Stimulated activated naive CD8-positive, alpha-beta T cell treated with anti-CD3 and anti-CD28 coated beads, Interleukin-15, Interleukin-2, amounts not matched to agents 100 ng/mL and 50 ng/mL, for 24 hours (primary cell): ENCODE results near the gene EFCAB8.
"Not testable (repeated sequence)": the region's sequence is repeated elsewhere in the genome, so short reads cannot be mapped to it uniquely, and the experiment has no call there.

Experiments
- H3K27ac Mint-ChIP-seq: one replicate; pipeline ENCODE4 v1.8.0; 2021; ENCODE audit warnings: mild to moderate bottlenecking, mixed read lengths
- H3K27me3 Mint-ChIP-seq: one replicate; pipeline ENCODE4 v1.8.0; 2021; ENCODE audit warnings: mixed read lengths
- H3K36me3 Mint-ChIP-seq: one replicate; pipeline ENCODE4 v1.8.0; 2021; ENCODE audit warnings: low read depth, mixed read lengths
- H3K4me1 Mint-ChIP-seq: one replicate; pipeline ENCODE4 v1.8.0; 2021; ENCODE audit warnings: low read depth, mixed read lengths
- H3K4me3 Mint-ChIP-seq: one replicate; pipeline ENCODE4 v1.8.0; 2021; ENCODE audit warnings: mild to moderate bottlenecking, mixed read lengths
- H3K9me3 Mint-ChIP-seq: one replicate; pipeline ENCODE4 v1.8.0; 2021; ENCODE audit warnings: mixed read lengths

Gene EFCAB8

DNA sequence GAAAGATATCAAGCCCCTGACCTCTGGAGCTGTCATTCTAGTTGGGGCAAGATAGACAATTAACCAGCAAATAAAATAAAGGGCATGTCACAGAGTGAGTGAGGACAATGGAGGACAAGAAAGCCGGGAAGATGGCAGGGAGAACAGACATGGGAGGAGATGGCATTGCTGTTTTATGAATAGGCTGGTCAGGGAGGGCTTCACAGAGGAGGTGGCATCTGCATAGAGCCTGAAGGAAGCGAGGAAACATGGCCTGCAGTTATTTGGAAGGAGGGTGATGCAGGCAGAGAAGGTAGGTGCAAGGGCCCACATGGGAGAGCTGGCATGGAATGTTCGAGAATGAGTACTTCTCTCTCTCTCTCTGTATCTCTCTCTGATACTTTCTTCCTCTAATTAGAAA is 63.7 kb downstream of the EFCAB8 start:
- no peaks in the 10 kb centered on the region for H3K9me3 Mint-ChIP-seq
- H3K27me3 Mint-ChIP-seq: no peaks in the 10 kb centered on the region
- H3K4me3 Mint-ChIP-seq: no peak overlapping the region
- H3K36me3 Mint-ChIP-seq: no peaks in the 10 kb centered on the region
- H3K4me1 Mint-ChIP-seq: no peaks in the 10 kb centered on the region
- H3K27ac Mint-ChIP-seq: no peak overlapping the region

DNA sequence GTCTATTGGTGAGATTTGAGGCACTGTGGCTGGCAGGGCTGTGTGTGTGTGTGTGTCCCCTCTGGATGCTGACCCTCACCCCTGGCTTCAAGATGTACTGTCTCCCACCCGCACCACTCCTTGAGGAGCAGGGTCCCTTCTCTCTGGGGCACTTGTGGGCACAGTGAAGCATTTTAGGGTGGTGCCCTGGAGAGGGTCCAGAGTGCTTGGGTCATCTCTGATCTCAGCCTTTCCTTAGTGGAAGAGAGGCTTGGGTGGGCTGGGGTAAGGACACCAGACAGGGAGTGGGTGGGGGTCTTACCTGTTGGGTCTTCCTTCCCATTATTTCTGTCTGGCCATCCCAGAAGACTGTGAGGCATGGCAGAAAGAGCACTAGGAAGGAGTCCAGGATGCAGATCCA is 66.1 kb downstream of the EFCAB8 start:
- H3K27me3 Mint-ChIP-seq: no peaks in the 10 kb centered on the region
- no peaks in the 10 kb centered on the region for H3K4me1 Mint-ChIP-seq
- H3K36me3 Mint-ChIP-seq: no peaks in the 10 kb centered on the region
- no peak overlapping the region for H3K4me3 Mint-ChIP-seq
- no peak overlapping the region for H3K27ac Mint-ChIP-seq
- no peaks in the 10 kb centered on the region for H3K9me3 Mint-ChIP-seq

DNA sequence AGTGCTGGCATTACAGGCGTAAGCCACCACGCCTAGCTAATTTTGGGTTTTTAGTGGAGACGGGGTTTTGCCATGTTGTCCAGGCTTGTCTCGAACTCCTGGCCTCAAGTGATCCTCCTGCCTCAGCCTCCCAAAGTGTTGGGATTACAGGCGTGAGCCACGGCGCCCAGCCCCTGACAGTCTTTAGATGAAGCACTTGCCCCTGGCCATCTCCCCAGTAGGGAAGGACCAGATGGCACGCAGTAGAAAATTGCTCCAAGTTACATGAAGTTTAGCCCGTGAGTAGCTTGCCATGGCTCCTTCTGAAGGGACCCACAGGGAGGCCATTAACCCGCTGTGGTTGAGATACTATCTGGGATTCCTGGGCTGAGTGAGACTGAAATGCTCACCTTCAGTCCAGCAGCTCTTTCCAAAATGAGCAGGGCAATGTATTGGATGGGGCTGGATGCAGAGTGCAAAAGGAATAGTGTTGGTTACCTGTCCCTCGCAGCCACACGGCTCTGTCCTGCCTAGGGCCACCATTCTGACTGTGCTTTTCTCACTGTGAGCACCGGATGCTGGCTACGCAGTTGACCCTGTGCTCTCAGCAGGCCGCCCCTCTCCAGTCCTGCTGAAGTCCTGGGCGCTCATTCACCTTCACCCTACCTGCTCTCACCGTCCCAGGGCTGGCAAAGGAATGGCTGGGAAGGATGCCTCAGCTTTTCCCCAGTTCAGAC is 66.9 kb downstream of the EFCAB8 start:
- no peak overlapping the region for H3K4me3 Mint-ChIP-seq
- H3K27me3 Mint-ChIP-seq: no peaks in the 10 kb centered on the region
- no peaks in the 10 kb centered on the region for H3K36me3 Mint-ChIP-seq
- no peaks in the 10 kb centered on the region for H3K4me1 Mint-ChIP-seq
- H3K27ac Mint-ChIP-seq: no peak overlapping the region
- H3K9me3 Mint-ChIP-seq: no peaks in the 10 kb centered on the region

DNA sequence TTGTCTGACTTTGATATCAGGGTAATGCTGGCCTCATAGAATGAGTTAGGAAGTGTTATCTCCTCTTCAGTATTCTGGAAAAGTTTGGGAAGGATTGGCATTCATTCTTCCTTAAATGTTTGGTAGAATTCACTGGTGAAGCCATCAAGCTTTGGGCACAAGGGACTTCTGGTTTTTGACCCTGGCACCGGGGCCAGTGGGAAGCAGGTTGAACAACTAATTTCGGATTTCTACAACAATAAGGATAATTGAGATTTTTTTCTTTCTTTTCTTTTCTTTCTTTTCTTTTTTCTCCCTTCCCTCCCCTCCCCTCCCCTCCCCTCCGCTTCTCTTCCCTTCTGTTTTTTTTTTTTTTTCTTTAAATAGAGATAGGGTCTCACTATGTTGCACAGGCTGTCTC is 70.4 kb downstream of the EFCAB8 start:
- Mint-ChIP-seq H3K27me3 (no peaks in the 10 kb centered on the region), H3K4me1 (no peaks in the 10 kb centered on the region), H3K4me3 (no peak overlapping the region), H3K36me3 (no peaks in the 10 kb centered on the region), H3K9me3 (no peaks in the 10 kb centered on the region), H3K27ac (no peak overlapping the region)

DNA sequence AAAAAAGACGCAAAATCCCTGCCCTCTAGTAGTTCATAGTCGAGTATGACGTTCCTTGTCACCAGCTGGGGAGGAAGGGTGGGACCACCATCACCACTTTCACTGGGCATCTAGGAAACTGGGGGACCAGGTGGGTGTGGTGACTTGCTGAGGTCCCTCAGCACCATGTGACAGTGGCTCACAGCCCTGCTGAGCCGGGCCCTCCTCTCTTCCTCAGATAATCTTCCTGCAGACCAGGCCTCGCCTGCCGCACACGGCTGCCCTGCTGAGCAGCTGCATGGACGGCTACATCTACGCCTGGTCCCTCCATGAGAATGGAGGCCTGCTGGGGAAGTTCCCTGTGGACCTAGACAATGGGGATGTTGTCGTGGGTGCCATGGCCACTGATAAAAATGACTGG is 71.5 kb downstream of the EFCAB8 start:
- Mint-ChIP-seq H3K9me3 (no peaks in the 10 kb centered on the region), H3K27me3 (no peaks in the 10 kb centered on the region), H3K4me1 (no peaks in the 10 kb centered on the region), H3K36me3 (no peaks in the 10 kb centered on the region), H3K27ac (no peak overlapping the region), H3K4me3 (no peak overlapping the region)

DNA sequence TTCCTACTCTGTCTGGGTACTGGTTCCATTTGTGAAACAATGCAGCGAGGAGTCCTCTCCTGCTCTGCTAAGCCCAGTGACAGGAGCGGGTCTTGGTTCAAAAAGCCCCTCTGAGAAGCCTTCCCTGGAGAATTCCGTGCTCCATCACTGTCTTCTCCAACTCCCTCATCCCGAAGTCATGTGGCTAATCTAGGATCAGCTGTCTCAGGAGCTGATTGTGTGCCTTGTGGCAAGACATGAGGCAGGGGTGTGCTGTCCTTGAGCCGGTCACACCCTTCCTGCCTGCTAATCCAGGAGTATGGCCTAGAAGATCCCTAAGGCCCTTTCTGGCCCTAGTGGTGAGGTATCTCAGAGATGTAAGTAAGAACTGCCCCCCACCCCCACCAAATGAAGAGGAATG is 72.0 kb downstream of the EFCAB8 start:
- H3K27me3 Mint-ChIP-seq: no peaks in the 10 kb centered on the region

DNA sequence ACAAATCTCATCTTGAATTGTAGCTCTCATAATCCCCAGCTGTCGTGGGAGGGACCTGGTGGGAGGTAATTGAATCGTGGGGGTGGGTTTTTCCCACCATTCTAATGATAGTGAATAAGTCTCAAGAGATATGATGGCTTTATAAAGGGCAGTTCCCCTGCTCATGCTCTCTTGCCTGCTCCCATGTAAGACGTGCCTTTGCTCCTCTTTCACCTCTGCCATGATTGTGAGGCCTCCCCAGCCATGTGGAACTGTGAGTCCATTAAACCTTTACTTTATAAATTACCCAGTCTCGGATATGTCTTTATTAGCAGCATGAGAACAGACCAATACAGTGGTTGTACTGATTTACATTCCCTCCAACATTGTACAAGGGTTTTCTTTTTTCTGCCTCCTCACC is 75.9 kb downstream of the EFCAB8 start:
- no peaks in the 10 kb centered on the region for H3K36me3 Mint-ChIP-seq
- no peak overlapping the region for H3K4me3 Mint-ChIP-seq
- H3K27me3 Mint-ChIP-seq: no peaks in the 10 kb centered on the region
- no peak overlapping the region for H3K27ac Mint-ChIP-seq
- H3K9me3 Mint-ChIP-seq: no peaks in the 10 kb centered on the region
- no peaks in the 10 kb centered on the region for H3K4me1 Mint-ChIP-seq

More for the DNA sequence above, 72.0 kb downstream of the EFCAB8 start:
- no peak overlapping the region for H3K4me3 Mint-ChIP-seq
- H3K9me3 Mint-ChIP-seq: no peaks in the 10 kb centered on the region
- no peak overlapping the region for H3K27ac Mint-ChIP-seq
- no peaks in the 10 kb centered on the region for H3K4me1 Mint-ChIP-seq
- no peaks in the 10 kb centered on the region for H3K36me3 Mint-ChIP-seq

DNA sequence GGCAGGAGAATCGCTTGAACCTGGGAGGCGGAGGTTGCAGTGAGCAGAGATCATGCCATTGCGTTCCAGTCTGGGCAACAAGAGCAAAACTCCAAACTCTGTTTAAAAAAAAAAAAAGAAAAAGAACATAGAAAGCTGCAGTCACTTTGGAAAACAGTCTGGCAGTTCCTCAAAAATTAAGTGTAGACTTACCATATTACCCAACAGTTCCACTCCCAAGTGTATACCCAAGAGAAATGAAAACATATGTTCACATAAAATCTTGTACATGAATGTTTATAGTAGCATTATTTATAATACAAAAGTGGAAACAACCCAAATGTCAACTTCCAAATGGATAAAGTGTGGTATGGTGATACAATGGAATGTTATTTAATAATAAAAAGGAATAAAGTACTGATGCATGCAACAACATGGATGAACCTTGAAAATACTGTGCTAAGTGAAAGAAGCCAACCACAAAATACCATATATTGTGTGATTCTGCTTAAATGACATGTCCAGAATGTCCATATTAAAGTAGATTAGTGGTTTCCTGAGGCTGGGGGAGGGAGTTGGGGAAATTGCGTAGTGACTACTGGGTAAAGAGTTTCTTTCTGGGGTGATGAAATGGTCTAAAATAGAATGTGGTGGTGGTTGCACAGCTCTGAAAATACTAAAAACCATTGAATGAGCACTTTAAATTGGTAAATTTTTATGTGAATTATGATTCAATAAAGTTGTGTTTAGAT is 82.6 kb downstream of the EFCAB8 start:
- H3K36me3 Mint-ChIP-seq: no peaks in the 10 kb centered on the region
- peaks cover 11% of the 10 kb centered on the region for H3K4me1 Mint-ChIP-seq
- no peaks in the 10 kb centered on the region for H3K27me3 Mint-ChIP-seq
- no peak overlapping the region for H3K4me3 Mint-ChIP-seq
- no peak overlapping the region for H3K27ac Mint-ChIP-seq
- no peaks in the 10 kb centered on the region for H3K9me3 Mint-ChIP-seq

DNA sequence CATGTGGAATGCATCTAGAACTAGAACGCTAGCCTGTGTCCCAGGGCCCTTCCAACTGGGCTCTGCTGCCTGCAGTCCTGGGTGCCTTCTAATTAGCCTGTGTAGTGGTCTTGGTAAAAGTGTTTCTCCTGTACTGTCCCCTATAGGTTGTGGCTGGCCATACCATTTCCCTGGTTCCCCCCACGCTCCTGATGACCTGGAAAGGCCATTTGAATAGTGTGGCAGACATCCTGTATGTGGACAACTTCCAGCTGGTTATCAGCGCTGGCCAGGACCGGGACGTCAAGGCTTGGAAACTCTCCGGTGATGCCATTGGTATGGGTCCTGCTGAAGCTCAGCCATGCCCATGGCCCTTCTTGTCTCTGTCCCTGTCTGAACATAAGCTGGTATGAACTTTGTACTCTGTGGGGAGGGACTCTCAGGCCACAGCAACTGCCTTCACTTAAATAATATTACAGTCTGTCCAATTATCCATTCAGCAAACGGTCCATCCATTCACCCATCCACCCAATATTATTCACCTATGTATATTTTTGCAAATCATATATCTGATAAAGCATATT is 84.8 kb downstream of the EFCAB8 start:
- Mint-ChIP-seq H3K27ac (no peak overlapping the region), H3K27me3 (no peaks in the 10 kb centered on the region), H3K4me1 (peaks cover 17% of the 10 kb centered on the region)

DNA sequence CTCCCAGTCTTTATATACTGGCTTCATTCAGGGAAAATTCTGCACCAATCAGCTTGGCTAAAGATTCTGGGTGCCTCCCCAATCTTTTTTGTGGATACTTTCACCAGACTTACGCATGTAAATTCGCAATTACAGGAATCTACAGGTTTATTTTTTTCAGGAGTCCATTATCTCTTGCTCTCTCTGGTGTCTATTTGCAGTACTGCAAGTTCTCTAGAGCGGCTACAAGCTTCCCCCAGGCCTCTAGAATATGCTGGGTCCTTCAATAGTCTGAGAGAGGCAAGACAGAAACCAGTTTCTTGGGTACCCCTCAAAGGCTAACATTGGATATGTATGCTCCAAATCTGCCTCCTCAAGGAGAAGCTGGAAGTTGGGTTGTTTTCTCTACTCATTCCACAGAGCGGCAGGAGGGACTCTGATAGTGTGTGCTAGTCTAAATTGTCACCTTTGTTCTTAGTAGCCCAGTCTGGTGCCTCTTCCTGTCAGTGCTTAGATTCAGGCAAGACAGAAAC is 87.0 kb downstream of the EFCAB8 start:
- Mint-ChIP-seq H3K36me3 (no peaks in the 10 kb centered on the region), H3K27ac (no peak overlapping the region), H3K4me1 (peaks cover 28% of the 10 kb centered on the region), H3K9me3 (no peaks in the 10 kb centered on the region), H3K27me3 (no peaks in the 10 kb centered on the region), H3K4me3 (no peak overlapping the region)

More for the DNA sequence above, 84.8 kb downstream of the EFCAB8 start:
- H3K36me3 Mint-ChIP-seq: no peaks in the 10 kb centered on the region
- H3K4me3 Mint-ChIP-seq: no peak overlapping the region
- H3K9me3 Mint-ChIP-seq: no peaks in the 10 kb centered on the region

DNA sequence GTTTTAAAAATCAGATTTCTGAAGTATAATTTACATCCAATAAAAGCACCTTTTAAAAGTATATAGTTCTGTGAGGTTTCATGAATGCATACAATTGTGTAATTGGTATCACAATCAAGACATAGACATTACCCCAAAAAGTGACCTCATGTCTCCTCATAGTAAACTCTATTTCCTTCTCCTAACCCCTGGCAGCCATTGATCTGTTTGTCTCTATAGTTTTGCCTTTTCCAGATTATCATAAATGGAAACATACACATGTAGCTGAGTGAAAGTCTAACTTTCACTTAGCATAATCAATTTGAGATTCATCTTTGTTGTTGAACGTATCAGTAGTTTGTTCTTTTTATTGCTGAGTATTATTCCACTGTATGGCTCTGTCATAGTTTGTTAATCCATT is 87.9 kb downstream of the EFCAB8 start:
- H3K4me3 Mint-ChIP-seq: no peak overlapping the region
- no peaks in the 10 kb centered on the region for H3K27me3 Mint-ChIP-seq
- H3K4me1 Mint-ChIP-seq: peaks cover 32% of the 10 kb centered on the region
- no peaks in the 10 kb centered on the region for H3K36me3 Mint-ChIP-seq
- H3K27ac Mint-ChIP-seq: no peak overlapping the region
- no peaks in the 10 kb centered on the region for H3K9me3 Mint-ChIP-seq

DNA sequence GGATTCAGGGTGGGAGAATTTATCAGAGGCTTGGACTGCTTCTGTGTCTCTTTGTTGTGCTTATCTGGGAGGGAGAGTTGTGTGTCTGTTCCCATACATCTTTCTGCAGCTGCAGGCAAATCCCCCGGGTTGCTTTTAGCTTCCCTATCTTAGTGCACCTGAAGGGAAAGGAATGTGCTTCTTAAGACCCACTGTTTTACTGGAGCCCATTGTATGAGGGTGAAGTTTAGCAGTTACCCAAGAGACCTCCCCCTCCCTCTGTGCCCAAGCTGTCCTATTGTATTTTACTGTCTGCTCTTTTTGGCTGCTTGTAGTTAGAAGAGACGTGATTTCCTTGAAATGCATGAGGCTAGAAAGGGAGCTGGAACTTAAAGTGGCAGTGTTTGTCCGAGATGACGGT is 91.8 kb downstream of the EFCAB8 start:
- H3K9me3 Mint-ChIP-seq, H3K4me3 Mint-ChIP-seq, H3K36me3 Mint-ChIP-seq, H3K27ac Mint-ChIP-seq, H3K27me3 Mint-ChIP-seq: not testable (repeated sequence)
- H3K4me1 Mint-ChIP-seq: peaks cover 29% of the 10 kb centered on the region

DNA sequence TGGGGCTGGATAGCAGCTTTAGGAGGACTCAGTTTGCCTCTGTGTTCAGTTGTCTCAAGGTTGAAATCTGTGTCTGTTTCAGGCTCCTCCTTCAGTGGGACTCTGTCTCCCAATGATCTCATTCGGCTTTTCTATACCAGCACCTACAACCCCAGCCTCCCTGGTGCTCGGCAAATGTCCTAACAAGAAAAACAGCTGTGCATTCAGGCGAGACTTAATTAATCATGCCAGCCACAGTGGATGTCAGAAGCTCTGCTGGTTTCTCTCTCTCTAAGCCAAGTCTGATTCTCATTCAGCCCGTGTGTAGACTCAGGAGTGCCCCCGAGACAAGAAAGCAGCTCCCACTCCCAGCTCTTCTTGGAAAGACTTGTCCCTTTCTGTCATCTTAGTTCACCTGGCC is 98.7 kb downstream of the EFCAB8 start:
- Mint-ChIP-seq H3K36me3 (peaks cover 5% of the 10 kb centered on the region), H3K27me3 (no peaks in the 10 kb centered on the region), H3K4me1 (no peaks in the 10 kb centered on the region), H3K9me3 (peaks cover 26% of the 10 kb centered on the region), H3K4me3 (no peak overlapping the region), H3K27ac (no peak overlapping the region)

DNA sequence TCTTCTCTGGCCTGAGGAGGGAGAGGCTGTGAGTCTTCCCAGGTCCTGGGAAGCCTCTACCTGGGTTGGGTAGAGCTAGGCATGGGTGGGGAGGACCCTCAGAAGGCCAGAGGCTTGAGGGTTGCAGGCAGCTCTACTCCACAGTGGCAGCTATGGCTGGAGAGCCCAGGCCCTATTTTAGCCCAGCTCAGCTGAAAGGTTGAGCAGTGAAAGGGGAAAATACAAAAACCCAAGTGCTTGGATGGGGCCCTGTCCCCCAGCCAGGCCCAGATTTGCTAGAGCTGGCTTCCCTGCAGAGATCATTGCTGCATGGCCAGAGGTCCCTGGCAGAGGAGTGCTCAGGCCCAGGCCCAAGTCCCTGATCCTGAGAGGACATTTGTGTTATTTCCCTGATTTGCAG is 99.9 kb downstream of the EFCAB8 start:
- H3K4me1 Mint-ChIP-seq: peaks cover 2% of the 10 kb centered on the region
- H3K36me3 Mint-ChIP-seq: peaks cover 5% of the 10 kb centered on the region
- no peak overlapping the region for H3K4me3 Mint-ChIP-seq
- H3K27me3 Mint-ChIP-seq: no peaks in the 10 kb centered on the region
- no peak overlapping the region for H3K27ac Mint-ChIP-seq
- H3K9me3 Mint-ChIP-seq: peaks cover 26% of the 10 kb centered on the region

DNA sequence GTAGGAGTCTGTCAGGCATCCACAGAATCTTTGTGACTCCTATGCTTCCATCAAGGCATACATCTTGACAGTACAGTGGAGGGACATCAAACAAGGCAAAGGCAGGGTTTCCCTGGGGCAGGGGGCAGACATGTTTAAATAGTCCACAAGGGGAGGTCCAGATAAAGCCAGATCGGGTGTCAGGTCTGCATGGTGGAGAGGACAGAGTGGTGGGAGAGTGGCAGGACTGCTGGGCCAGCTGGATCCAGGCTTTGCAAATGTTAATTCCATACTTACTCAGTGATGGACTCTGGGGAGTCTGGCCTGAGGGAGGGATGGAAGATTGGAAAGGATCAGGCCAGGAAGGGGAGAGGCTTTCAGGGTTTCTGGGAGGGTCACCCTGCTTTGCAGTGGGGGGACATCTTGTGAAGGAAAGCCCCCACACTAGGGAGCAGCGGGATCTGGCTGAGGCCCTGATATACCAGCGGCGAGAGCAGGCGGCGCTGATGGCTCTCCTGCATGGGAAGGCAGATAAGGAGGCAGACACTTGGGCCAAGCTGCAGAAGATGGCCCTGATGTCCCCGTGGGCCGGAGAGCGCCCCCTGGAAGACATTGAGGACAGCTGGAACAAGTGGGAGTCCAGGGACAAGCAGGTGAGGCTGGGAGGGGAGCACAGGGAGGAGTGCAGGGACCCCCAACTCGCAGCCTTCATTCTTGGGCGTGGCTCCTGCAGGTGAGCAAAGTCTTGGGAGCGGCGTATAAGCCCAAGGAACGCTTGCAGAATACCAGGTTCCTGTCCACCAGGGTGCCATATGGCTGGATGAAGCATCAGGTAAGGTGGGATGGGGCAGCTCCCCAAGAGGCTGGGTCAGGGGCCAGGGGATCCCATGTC is 100.9 kb downstream of the EFCAB8 start:
- peaks cover 26% of the 10 kb centered on the region for H3K9me3 Mint-ChIP-seq
- no peak overlapping the region for H3K4me3 Mint-ChIP-seq
- H3K36me3 Mint-ChIP-seq: peaks cover 5% of the 10 kb centered on the region
- no peak overlapping the region for H3K27ac Mint-ChIP-seq
- no peaks in the 10 kb centered on the region for H3K27me3 Mint-ChIP-seq
- peaks cover 3% of the 10 kb centered on the region for H3K4me1 Mint-ChIP-seq
